MM.1S (cell line): ENCODE results near the gene TBATA.

ENCODE experiments used
- DNase-seq: peaks from one replicate; pipeline ENCODE4 v3.0.0-alpha.2; 2015
- H2AFZ ChIP-seq: fragments of 300-600 bp; sonication (generic); 2 replicates; pipeline ENCODE4 v1.6.0; 2016; ENCODE audit warnings: antibody characterized with exemption, low read length
- H3F3A ChIP-seq: fragments of 300-600 bp; sonication (generic); 2 replicates; pipeline ENCODE4 v1.6.1; 2016; ENCODE audit warnings: mild to moderate bottlenecking, antibody characterized with exemption, low read length, moderate library complexity, mixed read lengths; ENCODE audit not compliant: insufficient read depth
- H3K27ac ChIP-seq: fragments of 300-600 bp; sonication (generic); 2 replicates; pipeline ENCODE4 v1.5.1; 2016; ENCODE audit warnings: mild to moderate bottlenecking, low read length
- H3K27me3 ChIP-seq: fragments of 300-600 bp; sonication (generic); replicated peaks from 2 replicates; pipeline ENCODE4 v1.6.0; 2016; ENCODE audit warnings: low read length; ENCODE audit not compliant: insufficient read depth
- H3K36me3 ChIP-seq: fragments of 300-600 bp; sonication (generic); replicated peaks from 2 replicates; pipeline ENCODE4 v1.6.1; 2016; ENCODE audit warnings: mild to moderate bottlenecking, low read length, mixed read lengths; ENCODE audit not compliant: insufficient read depth
- H3K4me1 ChIP-seq: fragments of 300-600 bp; sonication (generic); 2 replicates; pipeline ENCODE4 v1.6.1; 2016; ENCODE audit warnings: low read length, mixed read lengths
- H3K4me2 ChIP-seq: fragments of 300-600 bp; sonication (generic); 2 replicates; pipeline ENCODE4 v1.6.0; 2016; ENCODE audit warnings: low read depth, low read length
- H3K4me3 ChIP-seq: fragments of 300-600 bp; sonication (generic); 2 replicates; pipeline ENCODE4 v1.5.1; 2016; ENCODE audit warnings: low read length, mixed read lengths
- H3K79me2 ChIP-seq: fragments of 300-600 bp; sonication (generic); 2 replicates; pipeline ENCODE4 v1.6.1; 2016; ENCODE audit warnings: mixed run types, low read length, mixed read lengths
- H3K9ac ChIP-seq: fragments of 300-600 bp; sonication (generic); 2 replicates; pipeline ENCODE4 v1.6.1; 2016; ENCODE audit warnings: low read length, mixed read lengths
- H3K9me2 ChIP-seq: fragments of 300-600 bp; sonication (generic); replicated peaks from 2 replicates; pipeline ENCODE4 v1.6.1; 2016; ENCODE audit warnings: mild to moderate bottlenecking, low read length, mixed read lengths; ENCODE audit not compliant: insufficient read depth
- H3K9me3 ChIP-seq: fragments of 300-600 bp; sonication (generic); replicated peaks from 2 replicates; pipeline ENCODE4 v1.6.1; 2016; ENCODE audit warnings: mild to moderate bottlenecking, low read length, mixed read lengths; ENCODE audit not compliant: insufficient read depth
- H4K20me1 ChIP-seq: fragments of 300-600 bp; sonication (generic); 2 replicates; pipeline ENCODE4 v1.6.1; 2016; ENCODE audit warnings: mild to moderate bottlenecking, low read length, moderate library complexity, mixed read lengths; ENCODE audit not compliant: insufficient read depth
- EZH2 ChIP-seq: fragments of 300-600 bp; sonication (generic); optimal IDR thresholded peaks from 2 replicates; pipeline ENCODE3; 2017; ENCODE audit warnings: low read depth, mild to moderate bottlenecking, antibody characterized with exemption, low read length, mixed read lengths
- EZH2phosphoT487 ChIP-seq: fragments of 300-600 bp; sonication (generic); IDR thresholded peaks from 2 replicates; pipeline ENCODE4 v1.6.1; 2018; ENCODE audit warnings: antibody characterized with exemption, low read length
- TF ChIP-seq, protein P1 (sequence below): fragments of 300-600 bp; sonication (generic); IDR thresholded peaks from 2 replicates; pipeline ENCODE4 v1.5.1; 2016; ENCODE audit warnings: antibody characterized with exemption, low read length, mixed read lengths

Gene TBATA

DNA sequence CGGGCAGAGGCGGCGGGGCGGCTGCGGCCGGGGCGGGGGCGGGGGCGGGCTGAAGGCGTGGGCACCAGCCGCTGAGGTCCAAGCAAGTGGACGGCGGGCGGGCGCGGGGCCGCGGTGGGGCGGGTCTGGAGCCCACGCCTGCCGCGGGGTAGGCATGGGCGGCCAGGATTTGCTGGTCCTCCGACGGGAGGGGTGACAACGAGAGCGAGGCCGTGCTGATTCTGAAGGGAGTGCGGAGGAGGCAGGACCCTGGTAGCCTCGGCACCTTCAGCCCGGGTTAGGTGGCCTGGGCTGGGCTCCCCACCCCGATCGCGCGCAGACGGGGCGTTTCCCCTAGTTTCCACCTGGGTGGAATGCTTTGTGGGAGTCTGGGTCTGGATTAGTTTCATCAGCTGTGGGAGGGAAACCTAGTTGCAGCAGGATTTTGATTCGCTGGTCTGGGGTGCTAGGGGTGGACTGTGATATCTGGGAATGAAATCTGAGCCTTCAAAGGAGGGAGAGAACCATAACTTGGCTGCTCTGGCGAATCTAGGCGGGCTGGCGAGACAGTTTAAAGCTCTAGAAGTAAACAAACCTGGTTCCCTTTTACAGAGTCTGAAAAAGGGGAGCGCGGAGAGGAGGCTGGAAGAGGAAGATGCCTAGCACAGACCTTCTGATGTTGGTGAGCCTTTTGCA lies 31.2 kb upstream of the TBATA start:
- DNase-seq, result peak; percentile 24
- H3K27me3 ChIP-seq, result no peaks in the 10 kb centered on the region
- H3K4me2 ChIP-seq, result peak overlapping the region; percentile 81
- no peaks in the 10 kb centered on the region for H3K79me2 ChIP-seq
- H3K4me1 ChIP-seq, result no peaks in the 10 kb centered on the region
- no peak overlapping the region for H3K27ac ChIP-seq
- H3K9me3 ChIP-seq, result no peaks in the 10 kb centered on the region
- H4K20me1 ChIP-seq, result no peaks in the 10 kb centered on the region
- no peaks in the 10 kb centered on the region for H3K9me2 ChIP-seq
- TF ChIP-seq EZH2phosphoT487 (no peak), EZH2 (no peak)
- TF ChIP-seq, protein P1, sequence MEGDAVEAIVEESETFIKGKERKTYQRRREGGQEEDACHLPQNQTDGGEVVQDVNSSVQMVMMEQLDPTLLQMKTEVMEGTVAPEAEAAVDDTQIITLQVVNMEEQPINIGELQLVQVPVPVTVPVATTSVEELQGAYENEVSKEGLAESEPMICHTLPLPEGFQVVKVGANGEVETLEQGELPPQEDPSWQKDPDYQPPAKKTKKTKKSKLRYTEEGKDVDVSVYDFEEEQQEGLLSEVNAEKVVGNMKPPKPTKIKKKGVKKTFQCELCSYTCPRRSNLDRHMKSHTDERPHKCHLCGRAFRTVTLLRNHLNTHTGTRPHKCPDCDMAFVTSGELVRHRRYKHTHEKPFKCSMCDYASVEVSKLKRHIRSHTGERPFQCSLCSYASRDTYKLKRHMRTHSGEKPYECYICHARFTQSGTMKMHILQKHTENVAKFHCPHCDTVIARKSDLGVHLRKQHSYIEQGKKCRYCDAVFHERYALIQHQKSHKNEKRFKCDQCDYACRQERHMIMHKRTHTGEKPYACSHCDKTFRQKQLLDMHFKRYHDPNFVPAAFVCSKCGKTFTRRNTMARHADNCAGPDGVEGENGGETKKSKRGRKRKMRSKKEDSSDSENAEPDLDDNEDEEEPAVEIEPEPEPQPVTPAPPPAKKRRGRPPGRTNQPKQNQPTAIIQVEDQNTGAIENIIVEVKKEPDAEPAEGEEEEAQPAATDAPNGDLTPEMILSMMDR, result no peak
- no peaks in the 10 kb centered on the region for H3K36me3 ChIP-seq
- H3F3A ChIP-seq, result no peaks in the 10 kb centered on the region
- H3K9ac ChIP-seq, result peak overlapping the region; percentile 50; the same call in 1 of the 2 replicates
- H2AFZ ChIP-seq, result peak overlapping the region; percentile 86
- H3K4me3 ChIP-seq, result peak overlapping the region; percentile 80

DNA sequence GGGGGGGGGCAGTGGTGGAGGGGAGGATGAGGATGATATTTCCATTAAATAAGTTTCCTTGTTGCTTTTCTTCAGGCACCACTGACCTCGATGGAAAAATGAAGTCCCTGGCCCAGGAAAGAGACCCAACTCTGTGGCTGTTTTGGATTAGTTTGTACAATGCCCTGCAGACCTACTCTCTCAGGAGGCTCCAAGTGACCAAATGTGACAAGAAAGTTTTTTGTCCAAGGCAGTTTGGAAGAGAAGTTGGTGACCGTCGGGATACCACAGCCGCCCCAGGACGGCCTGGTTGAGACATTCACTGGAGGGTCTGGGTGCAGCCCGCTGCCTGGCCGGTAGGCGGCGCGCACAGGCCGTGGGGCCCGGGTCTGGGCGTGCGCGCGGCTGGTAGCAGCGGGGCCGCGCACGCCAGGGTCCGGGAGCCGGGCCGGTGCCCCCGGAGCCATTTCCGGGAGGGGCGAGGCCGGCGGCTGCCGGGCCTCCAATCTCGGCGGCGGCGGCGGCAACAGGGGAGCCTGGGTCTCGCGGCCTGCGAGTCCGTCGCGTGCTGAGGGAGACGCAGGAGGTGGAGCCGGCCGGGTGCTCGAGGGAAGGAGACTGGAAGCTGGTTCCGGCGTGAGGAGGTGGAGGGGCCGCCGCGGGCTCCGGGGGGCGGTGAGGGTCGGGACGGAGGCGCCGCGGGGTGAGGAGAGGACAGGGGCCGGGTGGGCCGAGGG lies 30.5 kb upstream of the TBATA start, which contains the start of gene SGPL1:
Gene SGPL1, plus strand, starts transcription at position 445 of the 716 bp plus-strand sequence. CDS start 906 bp downstream, outside the sequence.
- no peaks in the 10 kb centered on the region for H3K4me1 ChIP-seq
- peak within 1 kb of the TSS; percentile 86 for H2AFZ ChIP-seq
- no peaks in the 10 kb centered on the region for H3K27me3 ChIP-seq
- TF ChIP-seq EZH2phosphoT487 (no peak), EZH2 (no peak)
- TF ChIP-seq, protein P1, result peak; percentile 80
- no peaks in the 10 kb centered on the region for H3F3A ChIP-seq
- peak within 1 kb of the TSS; percentile 80 for H3K4me3 ChIP-seq
- DNase-seq, result peak; percentile 82
- H3K79me2 ChIP-seq, result no peaks in the 10 kb centered on the region
- H3K9me3 ChIP-seq, result no peaks in the 10 kb centered on the region
- H3K4me2 ChIP-seq, result peak within 1 kb of the TSS; percentile 81
- H3K27ac ChIP-seq, result no peak within 1 kb of the TSS
- peak within 1 kb of the TSS; percentile 50; the same call in 1 of the 2 replicates for H3K9ac ChIP-seq
- H4K20me1 ChIP-seq, result no peaks in the 10 kb centered on the region
- no peaks in the 10 kb centered on the region for H3K9me2 ChIP-seq
- H3K36me3 ChIP-seq, result no peaks in the 10 kb centered on the region

DNA sequence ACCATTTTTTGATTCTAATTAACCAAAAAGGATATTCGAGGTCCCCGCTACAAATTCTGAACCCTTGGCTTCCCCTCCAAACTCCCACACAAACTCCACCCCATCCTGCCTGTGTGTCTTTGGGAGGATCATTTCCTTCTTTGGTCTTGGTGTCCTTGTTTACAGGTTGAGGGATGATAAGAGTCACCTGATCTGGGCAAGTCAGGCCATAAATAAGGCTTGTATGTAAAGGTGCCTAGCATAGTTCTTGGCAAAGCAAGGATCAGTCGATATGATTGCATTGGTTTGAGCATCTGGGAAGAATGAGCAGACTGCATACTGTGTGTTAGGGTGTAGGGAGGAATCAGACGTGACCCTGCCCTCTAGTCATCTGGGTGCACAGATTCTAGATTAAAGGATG lies 28.9 kb upstream of the TBATA start:
- H2AFZ ChIP-seq, result no peak overlapping the region
- no peaks in the 10 kb centered on the region for H3K27me3 ChIP-seq
- no peak overlapping the region for H3K27ac ChIP-seq
- H3K9ac ChIP-seq, result no peak overlapping the region
- no peaks in the 10 kb centered on the region for H3K36me3 ChIP-seq
- DNase-seq, result no peak
- no peaks in the 10 kb centered on the region for H3K9me3 ChIP-seq
- H3K4me3 ChIP-seq, result no peak overlapping the region
- H3F3A ChIP-seq, result no peaks in the 10 kb centered on the region
- TF ChIP-seq, protein P1, result no peak
- TF ChIP-seq EZH2 (no peak), EZH2phosphoT487 (no peak)
- H4K20me1 ChIP-seq, result no peaks in the 10 kb centered on the region
- no peaks in the 10 kb centered on the region for H3K4me1 ChIP-seq
- no peak overlapping the region for H3K4me2 ChIP-seq
- no peaks in the 10 kb centered on the region for H3K9me2 ChIP-seq
- no peaks in the 10 kb centered on the region for H3K79me2 ChIP-seq
